Hindlimb muscle (tissue), 1 donor: ENCODE results near the gene NTNG2. TPM values are rescaled to one million over a fixed set of nuclear protein-coding genes. Genes with fewer than 3 reads are reported as not detected.

ENCODE experiments used
- DNase-seq: peaks from one replicate; pipeline ENCODE4 v3.0.0-alpha.2; 2013
- polyA plus RNA-seq: library from polyadenylated mRNA; unstranded; fragments of 120-200 nt; gene quantifications from one replicate; pipeline ENCODE4 v1.2.1, GENCODE V29; 2013; ENCODE audit not compliant: insufficient read length

Gene NTNG2
- polyA plus RNA-seq, 1 donor, result 0.28 TPM

DNA sequence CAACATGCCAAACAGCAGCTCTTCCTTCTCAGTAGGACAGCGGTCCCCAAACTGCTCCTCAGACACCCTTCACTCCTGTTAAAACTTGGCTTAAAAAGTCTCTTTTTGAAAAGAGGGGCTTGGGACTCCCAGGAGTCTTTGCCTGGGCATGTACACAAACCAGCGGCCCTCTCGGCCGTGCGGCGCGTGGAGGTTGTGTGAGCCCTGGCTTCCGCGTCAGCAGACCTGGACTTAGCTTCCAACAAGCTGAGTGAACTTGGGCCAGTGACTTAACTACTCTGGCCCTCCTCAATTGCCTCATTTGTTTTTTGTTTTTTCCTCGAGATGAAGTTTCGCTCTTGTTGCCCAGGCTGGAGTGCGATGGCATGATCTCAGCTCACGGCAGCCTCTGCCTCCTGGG lies 15.3 kb upstream of the NTNG2 start:
- no peak for DNase-seq

DNA sequence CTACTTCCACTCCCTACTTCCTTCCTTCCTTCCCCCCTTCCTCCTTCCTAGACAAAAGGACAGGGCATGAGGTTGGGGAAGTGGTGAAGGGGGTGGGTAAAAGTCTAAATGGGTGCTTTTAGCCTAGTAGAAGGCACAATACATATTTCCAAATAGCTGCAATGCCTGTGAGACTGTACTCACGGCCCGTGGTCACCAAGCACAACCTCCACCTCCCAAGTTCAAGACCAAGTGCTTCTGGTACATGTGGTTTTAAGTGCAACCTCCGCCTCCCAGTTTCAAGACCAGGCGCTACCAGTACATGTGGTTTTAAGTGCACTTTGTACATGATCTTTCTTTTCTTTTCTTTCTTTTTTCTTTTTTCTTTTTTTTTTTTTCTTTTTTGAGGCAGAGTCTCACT lies 14.5 kb upstream of the NTNG2 start:
- no peak for DNase-seq

DNA sequence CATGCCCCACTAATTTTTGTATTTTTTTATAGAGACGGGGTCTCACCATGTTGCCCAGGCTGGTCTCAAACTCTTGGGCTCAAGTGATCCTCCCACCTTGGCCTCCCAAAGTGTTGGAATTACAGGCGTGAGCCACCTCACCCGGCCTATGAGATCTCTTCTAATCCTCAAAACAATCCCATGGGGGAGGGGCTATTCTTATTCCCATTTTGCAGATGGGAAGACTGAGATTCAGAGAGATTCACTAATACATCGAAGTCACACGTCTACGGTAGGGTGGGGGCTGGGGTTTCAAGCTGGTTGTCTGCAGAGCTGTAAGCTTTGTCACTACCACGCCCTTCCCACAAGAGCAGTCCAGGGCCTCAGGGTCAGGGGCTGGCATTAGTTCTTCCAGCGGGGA lies 14.0 kb upstream of the NTNG2 start:
- no peak for DNase-seq

DNA sequence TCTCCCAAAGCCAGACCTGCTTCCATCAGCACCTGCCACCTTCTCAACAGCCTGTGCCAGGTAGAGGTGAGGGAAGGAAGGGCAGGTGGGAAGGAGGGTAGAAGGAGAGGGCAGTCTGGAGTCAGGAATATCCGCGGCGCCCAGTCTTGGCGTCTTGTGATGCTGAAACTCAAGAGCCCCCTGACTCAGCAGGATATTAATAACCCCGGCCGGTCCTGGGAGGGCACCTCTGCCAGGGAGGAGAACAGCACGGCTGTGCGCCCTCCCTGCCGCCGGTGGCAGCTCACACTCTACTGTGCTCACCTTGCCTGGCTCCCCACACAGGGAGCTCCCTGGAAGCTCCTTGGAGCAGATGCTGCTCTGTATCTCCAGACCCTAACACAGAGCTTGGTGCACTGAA lies 11.6 kb upstream of the NTNG2 start:
- no peak for DNase-seq

DNA sequence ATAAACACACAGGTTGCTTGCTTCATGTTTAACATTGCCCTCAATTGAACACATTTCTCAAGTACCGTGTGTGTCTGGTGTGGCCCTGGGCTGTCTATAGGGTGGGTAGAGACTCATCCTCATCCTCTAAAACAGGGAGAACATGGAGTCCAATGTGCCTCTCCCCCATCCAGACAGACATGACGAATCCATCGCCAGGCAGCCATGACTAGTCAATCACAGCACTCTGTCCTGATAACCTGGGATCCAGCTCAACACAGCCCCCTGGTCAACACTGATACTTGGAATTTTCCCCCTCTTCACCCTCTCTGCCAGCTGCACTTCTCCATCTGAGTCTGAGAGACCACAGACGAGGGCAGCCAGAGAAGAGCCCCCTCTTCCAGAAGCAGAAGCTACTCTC lies 10.7 kb upstream of the NTNG2 start:
- no peak for DNase-seq

DNA sequence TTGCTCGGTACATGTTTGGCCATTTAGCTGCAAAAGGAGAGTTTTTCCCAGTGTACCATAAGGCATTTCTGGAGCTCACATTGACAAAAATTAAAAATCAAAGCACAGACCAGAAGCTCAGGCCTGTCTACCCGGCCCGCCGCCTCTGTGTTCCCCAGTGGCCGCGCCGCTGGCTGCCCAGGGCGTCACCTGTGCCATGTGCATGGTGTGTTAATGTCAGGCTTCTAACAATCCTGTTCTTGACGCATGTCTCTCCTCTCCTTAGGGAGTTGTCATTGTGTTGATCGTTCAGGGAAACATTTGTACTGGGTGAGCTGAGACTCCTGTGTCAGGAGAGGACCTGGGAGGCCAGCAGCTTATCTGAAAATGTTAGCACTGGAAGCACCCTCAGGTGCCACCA lies 9.6 kb upstream of the NTNG2 start:
- no peak for DNase-seq

DNA sequence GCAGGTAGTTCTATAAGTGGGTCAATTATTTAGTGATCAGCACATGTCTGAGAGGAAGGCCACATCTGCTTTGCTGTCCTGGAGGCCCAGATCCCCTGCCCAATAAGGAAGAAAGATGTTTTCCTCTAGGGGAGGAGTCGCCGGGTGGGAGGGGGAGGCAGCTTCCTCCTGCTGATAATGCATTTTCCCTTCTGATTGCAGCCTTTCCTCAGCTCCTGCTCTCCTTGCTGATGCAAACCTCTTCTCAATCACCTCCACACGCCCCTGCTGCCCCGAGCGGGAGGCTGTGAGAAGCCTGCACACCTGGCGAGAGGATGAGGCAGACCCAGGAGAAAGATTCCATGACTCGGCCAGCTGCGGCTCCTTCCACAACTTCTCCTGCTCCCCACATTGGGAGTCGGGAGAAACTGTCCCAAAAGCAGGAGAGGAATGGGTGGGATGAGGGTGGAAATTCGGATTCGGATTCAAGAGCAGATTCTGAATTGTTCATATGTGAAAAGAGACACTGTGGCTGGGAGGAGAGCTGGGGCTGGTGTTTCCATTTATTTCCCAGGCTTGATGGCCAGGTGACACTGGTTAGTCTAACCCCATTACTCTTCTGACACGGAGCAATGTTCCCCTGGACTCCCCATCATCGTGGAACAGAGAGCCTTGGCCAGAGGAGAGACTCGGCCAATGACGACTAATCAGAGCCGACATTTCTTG lies 6.8 kb upstream of the NTNG2 start:
- no peak for DNase-seq

DNA sequence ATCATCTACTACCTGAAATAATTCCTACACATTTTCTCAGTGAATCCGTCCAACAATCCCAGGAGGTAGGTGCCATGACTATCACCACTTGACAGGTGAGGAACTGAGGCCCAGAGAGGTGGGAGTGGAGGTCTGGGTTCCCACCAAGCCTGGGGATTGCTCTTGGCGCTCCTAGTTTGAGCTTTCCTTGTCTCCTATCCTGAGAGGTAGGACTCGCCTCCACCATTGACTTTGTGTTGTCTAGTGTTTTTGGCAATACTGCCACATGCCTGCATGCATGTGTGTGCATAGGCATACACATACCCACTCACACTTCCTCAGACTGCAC lies 6.3 kb upstream of the NTNG2 start:
- no peak for DNase-seq

DNA sequence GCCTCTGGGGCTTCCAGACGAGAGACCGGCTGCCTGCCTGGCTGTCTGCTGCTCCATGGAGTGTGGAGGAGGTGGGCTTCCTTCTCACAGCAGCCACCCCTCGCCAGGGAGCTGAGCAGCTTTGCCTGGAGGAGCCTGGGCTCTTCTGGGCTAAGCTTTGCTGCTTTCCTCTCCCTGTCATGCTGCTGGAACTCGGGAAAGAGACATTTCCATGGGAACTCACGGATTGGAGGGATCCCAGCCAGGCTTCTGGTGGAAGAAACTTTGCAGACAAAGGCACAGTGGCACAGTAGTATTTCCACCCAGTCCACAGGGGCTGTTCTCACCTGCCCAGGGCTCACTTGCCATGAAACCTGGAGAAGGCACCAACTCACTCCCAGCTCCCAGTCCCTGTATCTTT lies 5.6 kb upstream of the NTNG2 start:
- no peak for DNase-seq

DNA sequence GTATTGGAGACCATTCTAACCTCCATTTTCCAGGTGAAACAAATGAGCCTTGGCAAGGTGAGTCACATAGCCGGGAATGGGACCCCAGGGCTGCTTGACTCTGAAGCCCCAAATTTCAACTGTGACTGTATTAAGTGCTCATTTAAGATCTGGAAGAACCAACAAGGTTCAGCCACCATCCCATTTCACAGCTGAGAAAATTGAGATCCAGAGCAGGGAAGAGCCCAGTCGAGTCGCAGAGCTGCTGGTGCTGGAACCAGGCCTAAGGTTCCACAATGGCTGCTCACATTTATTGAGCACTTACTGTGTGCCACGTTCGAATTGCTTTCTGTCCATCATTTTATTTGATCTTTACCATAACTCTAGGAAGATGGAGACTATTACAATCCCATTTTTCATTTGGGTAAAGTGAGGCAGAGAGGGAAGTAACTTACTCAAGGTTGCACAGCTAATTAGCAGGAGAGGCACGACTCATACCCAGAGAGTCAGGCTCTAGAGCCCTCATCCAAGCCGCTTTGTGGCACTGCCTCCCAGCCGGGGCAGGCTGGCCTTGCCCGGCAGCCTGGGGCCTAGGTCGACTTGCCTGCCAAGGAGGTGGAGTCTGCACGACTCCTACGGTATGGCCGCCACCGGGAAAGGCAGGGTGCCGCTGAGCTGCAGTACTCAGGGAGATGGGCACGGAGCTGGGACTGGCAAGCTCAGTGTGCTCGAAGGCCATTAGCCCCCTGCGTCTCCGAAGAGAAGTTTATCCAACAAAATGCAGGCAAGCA lies 4.3 kb upstream of the NTNG2 start:
- DNase-seq, result no peak

DNA sequence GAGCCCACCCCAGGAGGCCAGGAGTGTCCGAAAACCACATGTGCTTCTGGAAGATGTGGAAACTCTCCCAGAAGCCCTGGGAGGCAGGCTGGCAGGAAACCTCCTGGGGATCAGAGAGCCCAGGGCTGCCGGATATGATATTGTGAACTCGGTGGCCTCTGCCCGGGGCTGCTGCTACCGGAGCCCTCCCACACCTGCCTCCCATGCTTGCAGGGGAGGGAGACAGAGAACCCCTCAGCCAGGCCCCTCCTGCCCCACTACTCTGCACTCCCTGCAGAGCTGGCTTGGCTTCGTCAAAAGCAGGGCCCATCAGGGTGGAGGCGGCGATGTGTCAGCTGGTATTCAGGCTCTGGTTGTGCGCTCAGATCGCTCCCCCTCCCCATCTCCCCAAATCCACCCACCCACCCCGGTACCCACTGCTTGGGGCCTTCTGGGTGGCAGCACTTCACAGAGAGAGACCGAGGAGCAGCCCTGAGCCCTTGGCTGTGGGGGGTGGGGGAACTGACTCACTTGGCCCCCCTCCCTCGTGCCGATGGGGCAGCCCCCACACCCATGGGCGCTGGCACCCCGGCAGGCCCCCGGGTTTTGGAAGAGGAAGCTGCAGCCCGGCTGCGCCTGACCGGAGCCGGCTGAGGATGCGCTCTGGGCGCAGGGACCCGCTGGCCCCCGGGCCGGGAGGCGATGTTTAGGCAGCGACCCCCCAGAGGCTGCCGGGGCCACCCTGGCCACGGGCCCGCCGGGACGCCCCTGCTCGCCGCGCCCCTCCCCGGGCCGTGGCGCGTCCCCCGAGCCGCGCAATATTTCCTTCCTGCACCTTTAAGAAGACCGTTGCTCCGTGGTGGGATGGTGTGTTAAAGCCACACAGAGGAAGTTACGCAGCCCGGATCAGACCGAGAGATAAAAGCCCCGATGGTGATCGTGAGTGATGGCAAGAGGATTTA lies 786 bp upstream of the NTNG2 start:
- DNase-seq, result no peak

DNA sequence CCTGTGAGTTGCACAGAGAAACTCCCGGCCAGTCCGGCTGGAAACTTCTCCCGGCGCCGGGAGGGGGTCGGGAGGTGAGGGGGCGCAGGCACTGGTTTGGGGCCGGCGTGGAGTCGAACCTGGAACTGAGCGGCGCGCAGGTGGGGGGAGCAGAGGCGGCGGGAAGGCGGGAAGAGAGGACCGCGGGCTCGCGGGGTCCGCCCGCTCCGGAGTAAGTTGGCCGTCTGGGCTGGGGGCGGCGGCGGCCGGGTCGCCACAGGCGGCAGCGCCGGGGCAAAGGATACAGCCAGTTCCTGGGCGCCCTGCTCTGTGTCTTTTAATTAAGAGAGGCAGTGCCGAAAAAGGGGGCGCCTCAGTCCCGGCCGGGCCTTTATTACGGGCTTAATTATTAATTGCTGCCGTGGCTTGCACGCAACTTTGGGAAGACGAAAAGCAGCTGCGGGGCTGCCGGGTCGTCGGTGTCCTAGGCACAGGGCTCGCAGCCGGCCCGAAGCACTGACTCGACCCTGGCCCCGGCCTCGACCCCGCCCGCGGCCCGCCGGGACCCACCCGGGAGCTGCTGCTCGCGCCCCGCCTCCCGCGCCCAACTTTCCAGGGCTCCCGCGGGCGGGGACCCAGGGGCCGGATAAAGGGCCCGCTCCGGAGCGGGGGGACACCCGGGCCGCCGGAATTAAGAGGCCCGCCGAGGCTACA lies 1.1 kb downstream of the NTNG2 start:
- DNase-seq, result no peak

DNA sequence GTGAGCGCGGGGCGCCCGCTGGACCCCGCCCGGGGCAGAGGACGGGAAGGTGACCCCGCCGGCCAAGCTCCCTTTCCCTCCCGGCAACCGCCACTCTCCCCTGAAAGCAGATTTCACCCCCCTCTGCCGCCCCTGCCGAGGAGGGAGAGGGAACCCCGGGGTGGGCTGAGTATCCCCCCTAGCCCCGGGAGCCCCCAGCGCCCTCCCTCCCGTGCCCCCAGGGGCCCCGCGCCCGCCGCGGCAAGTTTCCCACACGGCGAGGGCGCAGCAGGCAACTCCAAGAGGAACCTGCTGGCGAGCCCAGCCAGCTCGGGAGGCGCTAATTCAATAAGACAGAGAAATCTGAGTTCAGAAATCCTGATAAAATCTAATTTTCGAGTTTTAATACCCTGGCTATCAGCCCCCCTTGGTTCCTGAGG lies 1.6 kb downstream of the NTNG2 start:
- DNase-seq, result no peak

DNA sequence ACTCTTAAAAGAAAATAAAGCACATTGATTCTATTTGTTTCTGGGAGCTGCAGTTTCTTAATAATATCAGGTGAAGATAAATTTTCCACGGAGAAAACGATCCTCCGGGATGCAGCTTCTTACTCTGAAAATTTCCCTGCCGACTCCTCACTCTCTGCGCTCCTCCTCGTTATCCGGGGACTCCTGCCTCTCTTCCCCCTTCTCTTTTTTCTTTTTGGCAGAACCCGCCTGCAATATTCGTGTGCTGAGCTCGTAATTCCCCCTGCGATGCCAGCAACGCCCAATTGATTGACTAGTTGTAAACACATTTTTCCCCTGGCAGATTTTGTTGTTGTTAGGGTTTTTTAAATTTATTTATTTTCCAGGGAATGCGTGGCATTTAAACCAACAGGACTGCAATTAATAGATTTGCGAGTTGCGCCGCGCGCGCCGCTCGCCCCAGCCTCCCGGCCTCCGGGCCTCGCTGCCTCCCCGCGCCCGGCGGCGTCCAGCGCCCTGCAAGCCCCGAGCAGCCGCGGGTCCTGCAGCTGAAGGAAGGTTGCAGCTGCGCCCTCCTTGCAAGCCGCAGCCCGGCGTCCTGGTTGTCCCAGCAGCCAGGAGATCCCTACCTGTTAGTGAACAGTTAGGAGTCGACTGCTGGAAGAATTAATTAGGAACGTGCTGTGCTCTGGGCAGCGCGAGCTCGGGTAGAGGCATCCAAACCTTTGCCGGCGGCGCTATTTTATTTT lies 2.2 kb downstream of the NTNG2 start:
- DNase-seq, result no peak

DNA sequence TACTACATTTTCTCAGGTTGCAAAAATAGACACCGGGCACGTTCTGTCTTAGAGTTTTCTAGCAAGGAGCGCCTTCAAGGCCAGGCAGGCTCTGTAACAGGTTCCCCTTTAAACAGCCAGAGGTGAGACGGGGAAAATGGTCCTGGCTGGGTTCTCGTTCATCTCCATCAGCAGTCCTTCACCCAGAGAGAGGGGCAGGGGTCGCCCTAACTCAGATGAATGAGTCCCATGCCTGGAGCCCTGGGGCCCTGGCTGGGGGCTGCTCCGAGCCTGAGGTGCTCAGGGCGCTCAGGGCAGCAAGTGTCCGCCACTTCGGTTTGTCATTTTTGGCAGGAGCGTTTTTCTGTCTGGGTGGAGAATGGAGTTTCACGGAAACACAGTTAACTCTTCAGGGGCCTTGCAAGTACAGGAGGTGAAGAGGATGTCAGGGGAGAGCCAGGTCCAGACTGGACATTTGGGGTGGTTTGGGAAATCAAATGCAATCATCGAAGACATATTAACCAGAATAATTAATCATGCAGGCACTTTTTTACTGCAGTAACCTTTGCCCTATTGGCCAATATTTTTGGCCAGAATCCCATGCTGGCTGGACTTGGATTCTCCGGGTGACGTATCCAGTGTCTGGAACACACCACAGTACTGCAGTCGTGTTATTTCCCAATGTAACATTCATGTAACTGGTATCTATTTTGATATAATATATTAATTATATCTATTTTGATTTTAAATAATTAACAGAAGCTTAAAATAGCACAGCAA lies 2.9 kb downstream of the NTNG2 start:
- no peak for DNase-seq

DNA sequence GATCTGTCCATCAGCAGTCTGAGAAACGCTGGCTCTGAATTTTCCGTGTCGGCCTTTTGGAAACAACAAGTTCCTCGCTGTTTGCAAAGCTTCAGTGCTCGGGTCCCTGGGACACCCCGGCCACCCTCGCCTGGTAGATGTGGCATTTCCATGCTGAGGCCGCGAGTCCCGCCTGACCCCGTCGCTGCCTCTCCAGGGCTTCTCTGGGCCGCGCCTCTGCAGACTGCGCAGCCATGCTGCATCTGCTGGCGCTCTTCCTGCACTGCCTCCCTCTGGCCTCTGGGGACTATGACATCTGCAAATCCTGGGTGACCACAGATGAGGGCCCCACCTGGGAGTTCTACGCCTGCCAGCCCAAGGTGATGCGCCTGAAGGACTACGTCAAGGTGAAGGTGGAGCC lies 4.7 kb downstream of the NTNG2 start:
- DNase-seq, result no peak

DNA sequence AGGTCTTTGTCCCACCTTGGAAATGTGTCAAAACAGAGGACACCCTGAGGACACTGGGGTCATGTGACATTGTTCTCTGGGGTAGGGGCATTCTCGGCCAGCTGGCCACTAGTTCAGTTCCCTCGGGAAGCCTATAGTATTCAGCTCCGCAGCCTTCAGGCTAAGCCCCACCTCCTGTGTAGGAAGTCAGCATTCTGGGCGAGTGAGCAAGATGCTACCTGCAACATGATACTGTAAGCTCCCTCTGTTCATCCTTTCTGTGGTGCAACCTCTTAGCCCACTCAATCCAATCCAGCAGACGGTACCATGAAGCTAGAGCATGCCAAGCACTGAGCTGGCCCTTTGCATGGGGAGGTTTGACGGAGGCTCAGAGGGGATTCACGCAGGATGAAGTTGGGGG lies 5.3 kb downstream of the NTNG2 start:
- no peak for DNase-seq

DNA sequence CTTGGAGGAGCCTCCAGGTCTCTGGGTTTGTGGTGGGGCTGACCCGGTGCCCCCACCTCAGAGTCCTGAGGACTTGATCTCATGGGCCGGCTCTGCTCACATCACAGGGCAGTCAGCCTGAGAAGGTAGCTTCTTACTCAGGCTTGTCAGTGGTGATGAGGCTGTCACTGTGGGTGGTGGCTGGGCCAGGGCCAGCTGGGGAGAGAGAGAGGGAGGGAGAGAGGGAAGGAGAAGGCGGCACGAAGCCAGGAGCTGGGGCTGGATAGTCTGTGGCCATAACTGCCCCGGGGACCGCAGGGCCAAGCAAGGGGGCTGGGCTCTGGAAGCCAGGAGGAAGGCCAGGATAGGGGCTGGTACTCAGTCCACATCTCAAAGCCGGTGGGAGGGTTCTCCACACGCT lies 6.5 kb downstream of the NTNG2 start:
- DNase-seq, result no peak

DNA sequence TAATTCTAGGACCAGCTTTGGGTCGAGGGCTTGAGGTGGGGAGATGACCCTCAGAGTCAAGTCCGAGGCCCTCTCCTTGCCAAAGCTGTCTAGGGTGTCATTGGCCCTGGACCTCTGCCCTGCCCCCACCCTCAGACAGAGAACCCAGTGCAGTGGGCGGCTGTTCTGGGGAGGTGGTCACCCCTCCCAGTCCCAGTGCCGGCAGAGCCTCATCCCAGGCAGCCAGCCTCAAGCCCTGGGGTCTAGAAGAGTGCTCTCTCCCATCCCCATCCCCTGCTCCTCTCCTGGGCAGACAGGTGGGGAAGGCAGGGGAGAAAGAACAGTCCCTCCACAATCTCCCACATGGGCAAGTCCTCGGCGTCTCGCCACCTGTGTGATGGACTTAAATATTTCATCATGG lies 7.0 kb downstream of the NTNG2 start:
- DNase-seq, result no peak

DNA sequence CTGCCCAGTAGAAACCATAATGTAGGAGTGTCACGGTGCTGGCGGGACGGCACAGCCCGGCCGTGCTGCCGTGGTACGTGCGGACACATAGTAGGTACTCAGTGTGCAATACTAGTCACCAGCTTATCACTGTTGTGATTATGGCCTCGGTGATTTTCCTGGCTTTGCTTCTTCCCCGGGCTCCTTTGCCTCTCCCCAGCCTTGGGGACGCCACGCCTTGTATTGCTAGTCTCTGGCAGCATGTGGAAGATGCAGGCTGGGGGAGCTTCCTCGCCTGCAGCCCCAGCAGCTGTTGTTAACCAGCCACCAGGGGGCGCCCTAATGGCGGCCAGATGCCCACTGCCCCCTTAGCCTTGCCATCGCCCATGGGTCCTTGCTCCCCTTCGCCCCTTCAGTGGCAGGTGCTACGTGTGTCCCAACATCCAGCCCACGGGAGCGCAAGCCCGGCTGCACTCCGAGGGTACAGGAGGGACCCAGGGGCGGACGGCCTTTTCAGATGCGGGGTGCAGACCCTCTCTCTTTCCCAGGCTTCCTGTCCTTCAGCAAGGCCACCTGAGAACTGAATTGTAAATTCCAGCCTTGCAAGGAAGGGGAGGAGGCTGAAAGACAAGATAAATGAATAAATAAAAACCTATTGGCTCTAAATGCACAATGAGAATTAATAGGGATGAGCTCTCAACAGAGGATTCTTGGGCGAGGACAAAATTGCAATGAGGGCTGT lies 8.0 kb downstream of the NTNG2 start:
- no peak for DNase-seq

DNA sequence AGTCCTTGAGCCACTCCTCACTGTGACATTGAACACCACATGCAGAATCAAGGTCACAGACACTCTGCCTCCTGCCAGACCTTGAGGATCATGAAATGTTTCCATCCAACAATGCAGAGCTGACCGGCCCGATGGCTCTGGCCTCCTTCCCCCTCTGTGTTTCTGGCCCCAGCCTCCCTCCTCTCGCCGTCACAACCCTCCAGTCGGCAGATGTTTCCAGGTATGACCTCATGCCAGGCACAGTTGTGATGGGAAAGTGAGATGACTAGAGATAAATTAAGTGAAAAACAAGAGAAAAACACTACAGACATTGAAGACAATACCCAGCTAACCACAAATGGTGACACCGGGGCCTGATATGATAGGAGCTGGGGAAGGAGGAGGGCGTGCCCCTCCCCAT lies 9.8 kb downstream of the NTNG2 start:
- no peak for DNase-seq
